KMS-11 (cell line): ENCODE data around the gene FBXO24.

Source experiments
- H2AFZ ChIP-seq: fragments of 200-600 bp; sonication (generic); 2 replicates; pipeline ENCODE4 v1.6.1; 2016; ENCODE audit warnings: antibody characterized with exemption, mixed run types, low read depth
- H3K27ac ChIP-seq: fragments of 200-600 bp; sonication (generic); 2 replicates; pipeline ENCODE4 v1.6.1; 2016; ENCODE audit warnings: mild to moderate bottlenecking, mixed run types
- H3K27me3 ChIP-seq: fragments of 200-600 bp; sonication (generic); 2 replicates; pipeline ENCODE4 v1.6.1; 2017; ENCODE audit warnings: mild to moderate bottlenecking, low read depth, mixed run types, moderate library complexity; ENCODE audit not compliant: insufficient read depth
- H3K36me3 ChIP-seq: fragments of 200-600 bp; sonication (generic); 2 replicates; pipeline ENCODE4 v1.6.1; 2017; ENCODE audit warnings: mild to moderate bottlenecking, mixed run types; ENCODE audit not compliant: insufficient read depth
- H3K4me1 ChIP-seq: fragments of 200-600 bp; sonication (generic); 2 replicates; pipeline ENCODE4 v1.6.1; 2016; ENCODE audit warnings: mild to moderate bottlenecking, low read depth, mixed run types; ENCODE audit not compliant: poor library complexity, severe bottlenecking
- H3K4me2 ChIP-seq: fragments of 200-600 bp; sonication (generic); 2 replicates; pipeline ENCODE4 v1.7.0; 2016; ENCODE audit warnings: mild to moderate bottlenecking, mixed run types
- H3K4me3 ChIP-seq: fragments of 200-600 bp; sonication (generic); IDR thresholded peaks from 2 replicates; pipeline ENCODE4 v1.6.1; 2017; ENCODE audit warnings: low read depth, low read length, mixed read lengths; ENCODE audit not compliant: insufficient read depth
- H3K79me2 ChIP-seq: fragments of 200-600 bp; sonication (generic); 2 replicates; pipeline ENCODE4 v1.6.1; 2016; ENCODE audit warnings: low read depth, mixed run types; ENCODE audit not compliant: insufficient read depth
- H3K9ac ChIP-seq: fragments of 200-600 bp; sonication (generic); 2 replicates; pipeline ENCODE4 v1.6.1; 2016; ENCODE audit warnings: mild to moderate bottlenecking, mixed run types
- H4K20me1 ChIP-seq: fragments of 200-600 bp; sonication (generic); 2 replicates; pipeline ENCODE4 v1.6.1; 2016; ENCODE audit warnings: mild to moderate bottlenecking, mixed run types; ENCODE audit not compliant: insufficient read depth
- CTCF ChIP-seq: fragments of 200-600 bp; sonication (generic); conservative IDR thresholded peaks from 2 replicates; pipeline ENCODE4 v1.6.1; 2017; ENCODE audit warnings: low read depth, mild to moderate bottlenecking, antibody characterized with exemption, low read length, moderate library complexity, mixed read lengths

The FBXO24 gene

DNA sequence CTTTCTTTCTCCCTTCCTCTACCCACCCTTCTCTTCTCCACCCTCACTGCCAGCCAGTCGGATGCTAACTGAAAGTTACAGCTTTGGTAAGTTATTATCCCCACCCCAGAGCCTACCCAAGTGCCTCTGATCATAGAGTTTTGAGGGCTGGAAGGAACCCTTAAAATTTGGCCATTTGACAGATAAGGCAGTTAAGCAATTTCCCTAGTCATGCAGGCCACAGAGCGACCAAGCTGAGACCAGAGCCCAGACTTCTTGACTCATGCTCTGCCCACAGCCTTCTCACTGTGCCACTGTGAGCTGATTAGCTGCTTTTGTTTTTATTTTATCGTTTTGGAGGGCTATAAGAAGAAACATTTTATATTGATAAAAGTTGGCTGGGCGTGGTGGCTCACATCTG, 29.6 kb upstream of the FBXO24 start:
- no peaks in the 10 kb centered on the region for H3K36me3 ChIP-seq
- no peak overlapping the region for H3K27ac ChIP-seq
- no peak overlapping the region for H3K4me2 ChIP-seq
- no peaks in the 10 kb centered on the region for H3K27me3 ChIP-seq
- no peak overlapping the region for H3K9ac ChIP-seq
- H3K4me1 ChIP-seq = peaks cover 11% of the 10 kb centered on the region
- H2AFZ ChIP-seq = no peak overlapping the region
- no peaks in the 10 kb centered on the region for H4K20me1 ChIP-seq
- no peak for TF ChIP-seq CTCF
- no peak overlapping the region for H3K4me3 ChIP-seq
- H3K79me2 ChIP-seq = no peaks in the 10 kb centered on the region

DNA sequence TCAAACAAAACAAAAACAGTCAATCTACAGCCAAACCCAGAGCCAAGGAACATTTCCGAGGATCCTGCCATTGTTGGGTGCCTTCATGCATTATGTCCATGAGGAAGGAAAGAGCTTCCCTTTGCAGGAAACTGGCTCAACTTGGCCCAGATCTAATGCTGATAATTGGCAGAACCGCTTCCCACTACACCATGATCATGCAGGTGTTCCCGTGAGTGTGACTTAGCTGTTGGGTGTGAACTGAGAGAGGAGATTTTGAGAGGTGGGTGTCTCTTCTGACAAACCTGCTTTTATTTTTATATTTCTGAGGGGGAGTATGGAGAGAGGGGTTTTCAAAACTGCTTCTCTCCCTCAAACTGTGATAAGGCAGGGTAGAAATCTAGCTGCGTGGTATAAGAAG, 27.0 kb upstream of the FBXO24 start:
- Histone ChIP-seq H3K4me3 (no peak overlapping the region), H3K27ac (no peak overlapping the region), H3K9ac (no peak overlapping the region), H4K20me1 (no peaks in the 10 kb centered on the region), H3K36me3 (no peaks in the 10 kb centered on the region), H3K4me1 (peaks cover 11% of the 10 kb centered on the region), H3K4me2 (no peak overlapping the region), H3K79me2 (no peaks in the 10 kb centered on the region), H3K27me3 (no peaks in the 10 kb centered on the region), H2AFZ (no peak overlapping the region)
- no peak for TF ChIP-seq CTCF

DNA sequence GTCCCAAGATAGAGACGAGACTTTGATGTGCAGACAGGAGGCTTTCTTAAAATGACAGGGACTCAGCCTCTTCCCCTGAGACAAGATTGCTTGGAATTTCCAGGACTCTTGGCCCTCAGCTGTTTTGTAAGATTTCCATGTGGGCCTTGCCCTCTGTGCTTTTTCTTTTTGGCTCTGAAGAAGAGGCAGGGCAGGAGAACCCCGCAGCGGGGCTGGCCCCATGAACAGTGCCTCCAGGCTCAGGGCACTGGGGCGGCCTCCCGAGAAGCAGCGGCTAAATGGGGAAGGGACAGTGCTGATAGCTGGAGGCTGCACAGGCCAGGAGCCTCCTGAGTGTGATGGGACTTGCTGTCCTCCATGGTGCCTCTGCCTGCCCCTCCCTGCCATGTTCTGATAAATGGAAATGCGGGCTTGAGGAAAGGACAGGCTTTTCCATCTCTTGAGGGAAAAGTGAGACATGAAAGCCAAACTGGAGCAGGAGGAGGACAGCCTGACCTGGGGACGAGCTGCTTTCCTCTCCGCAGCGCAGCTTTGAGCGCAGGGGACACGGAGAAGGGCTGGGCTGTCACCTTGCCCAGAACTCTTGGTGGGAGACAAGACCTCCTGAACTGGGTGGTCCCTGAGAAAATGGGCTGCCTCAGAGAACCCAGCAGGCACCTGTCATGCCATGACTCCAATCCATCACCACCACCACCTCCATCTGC, 24.5 kb upstream of the FBXO24 start:
- no peaks in the 10 kb centered on the region for H3K36me3 ChIP-seq
- no peak overlapping the region for H3K9ac ChIP-seq
- TF ChIP-seq CTCF = no peak
- H3K79me2 ChIP-seq = no peaks in the 10 kb centered on the region
- H3K27ac ChIP-seq = no peak overlapping the region
- H3K27me3 ChIP-seq = no peaks in the 10 kb centered on the region
- H3K4me3 ChIP-seq = no peak overlapping the region
- H2AFZ ChIP-seq = no peak overlapping the region
- H4K20me1 ChIP-seq = no peaks in the 10 kb centered on the region
- H3K4me1 ChIP-seq = peaks cover 11% of the 10 kb centered on the region
- no peak overlapping the region for H3K4me2 ChIP-seq

DNA sequence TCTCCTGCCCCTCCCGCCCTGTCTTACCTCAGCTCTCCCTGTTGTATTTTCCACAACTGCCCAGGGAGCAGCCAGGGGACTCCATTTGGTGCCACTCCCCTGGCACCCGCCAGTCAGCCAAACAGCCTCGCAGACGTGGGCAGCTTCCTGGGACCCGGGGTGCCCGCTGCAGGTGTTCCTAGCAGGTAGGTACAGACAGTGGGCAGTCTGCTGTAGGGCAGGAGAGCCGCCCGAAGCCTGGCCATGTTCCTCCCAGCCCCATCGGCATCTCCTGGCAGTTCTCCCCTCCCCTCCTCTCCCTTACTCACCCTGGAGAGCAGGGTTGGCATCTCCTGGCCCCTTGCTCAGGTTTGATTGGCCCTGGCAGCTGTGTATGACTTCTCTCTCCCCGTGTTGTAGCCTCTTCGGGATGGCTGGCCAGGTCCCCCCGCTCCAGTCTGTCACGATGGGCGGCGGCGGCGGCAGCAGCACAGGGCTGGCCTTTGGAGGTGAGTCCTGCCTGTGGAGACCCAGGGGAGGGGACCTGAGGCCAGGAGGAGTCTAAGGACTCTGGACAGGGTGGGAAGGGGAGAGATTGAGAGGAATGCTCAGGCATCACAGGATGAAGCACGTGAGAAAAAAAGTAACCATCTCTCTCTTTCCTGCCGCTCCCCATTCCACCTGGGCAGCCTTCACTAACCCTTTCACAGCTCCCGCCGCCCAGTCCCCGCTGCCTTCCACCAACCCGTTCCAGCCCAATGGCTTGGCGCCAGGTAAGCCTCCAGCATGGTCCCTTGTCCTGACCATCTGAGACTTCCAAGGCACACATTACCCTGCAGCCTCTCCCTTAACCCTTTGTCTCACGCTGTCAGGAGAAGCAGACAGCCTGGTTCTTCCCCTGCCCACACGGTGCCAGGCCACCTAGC, 23.7 kb upstream of the FBXO24 start:
- Histone ChIP-seq H3K4me3 (no peak overlapping the region), H3K36me3 (no peaks in the 10 kb centered on the region), H4K20me1 (no peaks in the 10 kb centered on the region), H2AFZ (no peak overlapping the region), H3K4me1 (peaks cover 11% of the 10 kb centered on the region), H3K27ac (no peak overlapping the region), H3K79me2 (no peaks in the 10 kb centered on the region), H3K27me3 (no peaks in the 10 kb centered on the region), H3K9ac (no peak overlapping the region), H3K4me2 (no peak overlapping the region)
- TF ChIP-seq CTCF = no peak
